IMR-90 (cell line): ENCODE data around the gene PPP1R14D. TPM values are rescaled to one million over a fixed set of nuclear protein-coding genes. Genes with fewer than 3 reads are reported as not detected.

Experiments used
- ATAC-seq: fragments of 200-7000 bp; cut with Tn5 transposase; 2 replicates; pipeline ENCODE4 v1.9.1; 2020; ENCODE audit warnings: low read depth, mild to moderate bottlenecking, moderate library complexity
- BruUV-seq: library from RNA; stranded (reverse); fragments of 400-500 nt; replicated peaks from 2 replicates; lab custom pipeline; 2021; lab: Mats Ljungman, UMichigan
- CTCF ChIA-PET: fragments of 300-600 bp; formaldehyde crosslinking; extraction: SDS; loops from one replicate; lab custom pipeline; 2021; ENCODE audit warnings: antibody characterized with exemption; lab: Yijun Ruan, JAX
- POLR2A ChIA-PET: fragments of 300-600 bp; sonication (Branson Sonifier 250); formaldehyde crosslinking; loops from one replicate; lab custom pipeline; 2022; ENCODE audit warnings: antibody characterized with exemption; ENCODE audit not compliant: unreplicated experiment; lab: Charles Lee
- DNase-seq: peaks from one replicate; pipeline ENCODE4 v3.0.0; 2013
- H2AFZ ChIP-seq: replicated peaks from 2 replicates; pipeline ENCODE3; 2013; ENCODE audit warnings: low read length, mild to moderate bottlenecking; ENCODE audit not compliant: poor library complexity
- H2AK5ac ChIP-seq: 2 replicates; pipeline ENCODE4 v1.6.1; 2013; ENCODE audit warnings: low read depth, low read length, inconsistent platforms
- H2AK9ac ChIP-seq: replicated peaks from 2 replicates; pipeline ENCODE3; 2013; ENCODE audit warnings: mild to moderate bottlenecking, low read depth, low read length, moderate library complexity; ENCODE audit not compliant: poor library complexity
- H2BK120ac ChIP-seq: 2 replicates; pipeline ENCODE4 v1.6.1; 2013; ENCODE audit warnings: low read depth, low read length, inconsistent platforms
- H2BK15ac ChIP-seq: 3 replicates; pipeline ENCODE4 v1.6.1; 2013; ENCODE audit warnings: low read depth, low read length, inconsistent platforms
- H2BK20ac ChIP-seq: 2 replicates; pipeline ENCODE4 v1.6.1; 2013; ENCODE audit warnings: low read depth, mild to moderate bottlenecking, inconsistent platforms, low read length, moderate library complexity
- H2BK5ac ChIP-seq: 2 replicates; pipeline ENCODE4 v1.6.1; 2013; ENCODE audit warnings: mild to moderate bottlenecking, low read depth, low read length, inconsistent platforms; ENCODE audit not compliant: poor library complexity, severe bottlenecking
- H3K14ac ChIP-seq: replicated peaks from 2 replicates; pipeline ENCODE4 v1.6.1; 2013; ENCODE audit warnings: low read depth, low read length, inconsistent platforms
- H3K18ac ChIP-seq: 2 replicates; pipeline ENCODE4 v1.6.1; 2013; ENCODE audit warnings: low read depth, low read length, control low read depth
- H3K23ac ChIP-seq: 2 replicates; pipeline ENCODE4 v1.6.1; 2013; ENCODE audit warnings: low read depth, low read length, inconsistent platforms
- H3K27ac ChIP-seq: 2 replicates; pipeline ENCODE4 v1.5.1; 2013; ENCODE audit warnings: mild to moderate bottlenecking, control low read depth, low read length; ENCODE audit not compliant: insufficient read depth
- H3K27me3 ChIP-seq: 2 replicates; pipeline ENCODE4 v1.6.1; 2013; ENCODE audit warnings: low read length; ENCODE audit not compliant: control insufficient read depth, insufficient read depth
- H3K36me3 ChIP-seq: 2 replicates; pipeline ENCODE4 v1.6.1; 2013; ENCODE audit warnings: low read length, mixed read lengths; ENCODE audit not compliant: control insufficient read depth, insufficient read depth
- H3K4ac ChIP-seq: 2 replicates; pipeline ENCODE4 v1.6.1; 2013; ENCODE audit warnings: low read depth, low read length, inconsistent platforms
- H3K4me1 ChIP-seq: 2 replicates; pipeline ENCODE4 v1.6.1; 2013; ENCODE audit warnings: low read length, mixed read lengths; ENCODE audit not compliant: control insufficient read depth, insufficient read depth
- H3K4me2 ChIP-seq: 2 replicates; pipeline ENCODE4 v1.6.1; 2013; ENCODE audit warnings: low read depth, mild to moderate bottlenecking, control low read depth, low read length, moderate library complexity
- H3K4me3 ChIP-seq: 2 replicates; pipeline ENCODE4 v1.5.1; 2013; ENCODE audit warnings: low read depth, mild to moderate bottlenecking, control low read depth, low read length, moderate library complexity; ENCODE audit not compliant: insufficient read depth
- H3K56ac ChIP-seq: 2 replicates; pipeline ENCODE4 v1.6.1; 2013; ENCODE audit warnings: low read length, inconsistent platforms; ENCODE audit not compliant: insufficient read depth; ENCODE audit errors: extremely low read depth
- H3K79me1 ChIP-seq, 2 experiments: 2 replicates each; pipeline ENCODE4 v1.6.1; 2013; ENCODE audit warnings: low read length in 2 of 2, inconsistent platforms in 1 of 2, low read depth in 1 of 2
- H3K9ac ChIP-seq: 2 replicates; pipeline ENCODE4 v1.6.1; 2013; ENCODE audit warnings: low read depth, low read length, control low read depth
- H3K9me1 ChIP-seq: 2 replicates; pipeline ENCODE4 v1.6.1; 2013; ENCODE audit warnings: low read length, inconsistent platforms; ENCODE audit not compliant: insufficient read depth
- H3K9me3 ChIP-seq: 2 replicates; pipeline ENCODE4 v1.6.1; 2013; ENCODE audit warnings: low read length; ENCODE audit not compliant: control insufficient read depth, insufficient read depth
- H4K20me1 ChIP-seq: 2 replicates; pipeline ENCODE4 v1.6.1; 2013; ENCODE audit warnings: low read length, inconsistent platforms; ENCODE audit not compliant: insufficient read depth
- H4K5ac ChIP-seq: 2 replicates; pipeline ENCODE4 v1.6.1; 2013; ENCODE audit warnings: mild to moderate bottlenecking, low read depth, low read length, control low read depth
- H4K8ac ChIP-seq, 2 experiments: 2 replicates each; pipeline ENCODE4 v1.6.1; 2013; ENCODE audit warnings: low read depth in 2 of 2, low read length in 2 of 2, control low read depth in 1 of 2, inconsistent platforms in 1 of 2
- H4K91ac ChIP-seq: 2 replicates; pipeline ENCODE4 v1.6.1; 2013; ENCODE audit warnings: low read depth, low read length, inconsistent platforms; ENCODE audit not compliant: insufficient read depth
- CEBPB ChIP-seq: IDR thresholded peaks from 2 replicates; pipeline ENCODE4 v1.6.1; 2012; ENCODE audit warnings: low read depth, low read length, improper control_type of control experiment
- CHD1 ChIP-seq: IDR thresholded peaks from 2 replicates; pipeline ENCODE4 v1.6.1; 2012; ENCODE audit warnings: low read depth, low read length, improper control_type of control experiment
- FOS ChIP-seq: fragments of 150-350 bp; IDR thresholded peaks from 2 replicates; pipeline ENCODE4 v1.6.1; 2016; ENCODE audit warnings: low read depth, low read length
- MAFK ChIP-seq: IDR thresholded peaks from 2 replicates; pipeline ENCODE4 v1.6.1; 2012; ENCODE audit warnings: low read depth, low read length, improper control_type of control experiment
- MAZ ChIP-seq: IDR thresholded peaks from 2 replicates; pipeline ENCODE4 v1.6.1; 2012; ENCODE audit warnings: low read depth, mild to moderate bottlenecking, low read length, improper control_type of control experiment, moderate library complexity, borderline replicate concordance
- MXI1 ChIP-seq: IDR thresholded peaks from 2 replicates; pipeline ENCODE4 v1.6.1; 2012; ENCODE audit warnings: low read depth, mild to moderate bottlenecking, low read length, moderate library complexity, borderline replicate concordance
- POLR2A ChIP-seq: IDR thresholded peaks from 2 replicates; pipeline ENCODE4 v1.6.1; 2012; ENCODE audit warnings: mild to moderate bottlenecking, low read depth, low read length
- RAD21 ChIP-seq: IDR thresholded peaks from 2 replicates; pipeline ENCODE4 v1.6.1; 2012; ENCODE audit warnings: low read length, improper control_type of control experiment
- RCOR1 ChIP-seq: IDR thresholded peaks from 2 replicates; pipeline ENCODE4 v1.6.1; 2012; ENCODE audit warnings: mild to moderate bottlenecking, low read length, improper control_type of control experiment; ENCODE audit not compliant: insufficient replicate concordance
- SMC3 ChIP-seq: fragments of 150-350 bp; IDR thresholded peaks from 2 replicates; pipeline ENCODE4 v1.6.1; 2016; ENCODE audit warnings: low read depth, mild to moderate bottlenecking, antibody characterized with exemption, low read length, moderate library complexity
- WGBS, 2 experiments: methylation state at CpG; one replicate each; pipeline versions ENCODE4 v1.1.5 to v1.1.7; 2013; ENCODE audit warnings: missing lambda C conversion rate in 2 of 2; ENCODE audit not compliant: insufficient read length in 1 of 2; ENCODE audit errors: extremely low coverage in 2 of 2; 5-methylcytosine and 5-hydroxymethylcytosine counted together
- dilution Hi-C: fragments of 300-500 bp; cut with HindIII; formaldehyde crosslinking; loops from one replicate; pipeline ENCODE4 v1.14.3; 2018; ENCODE audit warnings: low sequenced_read_pairs; ENCODE audit not compliant: unreplicated experiment
- in situ Hi-C: fragments of 300-500 bp; cut with MboI; formaldehyde crosslinking; loops from 3 replicates; pipeline ENCODE4 v1.14.3; 2019; ENCODE audit warnings: low sequenced_read_pairs, inconsistent platforms, mixed read lengths
- intact Hi-C: fragments of 100-400 bp; cut with micrococcal nuclease; formaldehyde crosslinking; loops from 2 replicates; pipeline ENCODE4 v1.10.0; 2022
- polyA plus RNA-seq, 3 experiments: library from polyadenylated mRNA; depleted of rRNA; stranded (reverse); fragments of >200 nt; gene quantifications; 2 replicates each; pipeline ENCODE4 v1.2.3, GENCODE V29; 2012; ENCODE audit warnings: low replicate concordance in 1 of 3
- total RNA-seq: library from RNA; depleted of rRNA; stranded (reverse); fragments of >200 nt; gene quantifications from 2 replicates; pipeline ENCODE4 v1.2.3, GENCODE V29; 2012
- TF ChIP-seq, protein P1 (sequence below): conservative IDR thresholded peaks from 2 replicates; pipeline ENCODE4 v1.5.1; 2012; ENCODE audit warnings: mild to moderate bottlenecking, low read depth, low read length, improper control_type of control experiment
- TF ChIP-seq, protein P2 (sequence below): fragments of 150-350 bp; IDR thresholded peaks from 2 replicates; pipeline ENCODE4 v1.6.1; 2017; ENCODE audit warnings: mild to moderate bottlenecking, antibody characterized with exemption, low read length, low read depth

The PPP1R14D gene
- total and polyA plus RNA-seq, 2 of the 4 experiments (the other 2 are of a cell fraction): not detected

DNA sequence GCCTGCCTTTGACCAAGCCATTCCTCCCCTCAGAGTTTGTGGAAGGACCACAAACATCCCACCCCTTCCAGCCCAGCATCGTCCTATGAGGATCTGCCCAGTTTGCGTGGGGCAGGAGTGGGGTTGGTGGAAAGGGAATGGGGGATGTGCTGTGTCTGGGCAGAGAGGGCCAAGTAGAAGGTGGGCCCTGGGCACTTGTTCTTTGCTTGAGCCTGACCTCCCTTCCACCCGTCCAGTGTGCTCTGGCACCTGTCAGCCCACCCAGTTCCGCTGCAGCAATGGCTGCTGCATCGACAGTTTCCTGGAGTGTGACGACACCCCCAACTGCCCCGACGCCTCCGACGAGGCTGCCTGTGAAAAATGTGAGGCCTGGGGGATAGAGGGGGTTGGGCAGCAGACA lies 25.7 kb upstream of the PPP1R14D start:
- intact Hi-C loops: no loop called here
- no CpG with 5 or more reads among the region's 10 CpGs for WGBS, 2 experiments
- DNase-seq: no peak

More for the DNA sequence above, 25.7 kb upstream of the PPP1R14D start:
- Histone ChIP-seq H2BK20ac (no peak overlapping the region), H3K14ac (no peak overlapping the region), H3K23ac (no peak overlapping the region), H4K5ac (no peak overlapping the region), H3K4me3 (no peak overlapping the region), H4K91ac (no peak overlapping the region), H3K4ac (no peak overlapping the region), H3K27ac (no peak overlapping the region), H2BK5ac (no peak overlapping the region), H3K36me3 (no peaks in the 10 kb centered on the region), H3K56ac (no peak overlapping the region), H3K18ac (no peak overlapping the region), H2BK120ac (no peak overlapping the region), H2AK9ac (no peak overlapping the region), H3K9me1 (peaks cover under 1% of the 10 kb centered on the region; the same call in 1 of the 2 replicates), H2BK15ac (no peak overlapping the region), H3K9me3 (no peaks in the 10 kb centered on the region), H3K4me2 (no peak overlapping the region), H3K9ac (no peak overlapping the region), H3K27me3 (peaks cover 18% of the 10 kb centered on the region), H2AK5ac (no peak overlapping the region), H4K8ac (no peak overlapping the region), H3K4me1 (no peaks in the 10 kb centered on the region), H4K20me1 (no peaks in the 10 kb centered on the region; the same call in 1 of the 2 replicates), H3K79me1 (no peaks in the 10 kb centered on the region), H2AFZ (no peak overlapping the region)
- ChIA-PET CTCF (no interaction called here), POLR2A (no interaction called here)
- ATAC-seq: no peak
- dilution Hi-C loops (no loop called here), in situ Hi-C loops (no loop called here)
- TF ChIP-seq MXI1 (no peak), MAFK (no peak), RCOR1 (no peak), MAZ (no peak), FOS (no peak), CEBPB (no peak), POLR2A (no peak), RAD21 (no peak), CHD1 (no peak), SMC3 (no peak)
- TF ChIP-seq, protein P1, sequence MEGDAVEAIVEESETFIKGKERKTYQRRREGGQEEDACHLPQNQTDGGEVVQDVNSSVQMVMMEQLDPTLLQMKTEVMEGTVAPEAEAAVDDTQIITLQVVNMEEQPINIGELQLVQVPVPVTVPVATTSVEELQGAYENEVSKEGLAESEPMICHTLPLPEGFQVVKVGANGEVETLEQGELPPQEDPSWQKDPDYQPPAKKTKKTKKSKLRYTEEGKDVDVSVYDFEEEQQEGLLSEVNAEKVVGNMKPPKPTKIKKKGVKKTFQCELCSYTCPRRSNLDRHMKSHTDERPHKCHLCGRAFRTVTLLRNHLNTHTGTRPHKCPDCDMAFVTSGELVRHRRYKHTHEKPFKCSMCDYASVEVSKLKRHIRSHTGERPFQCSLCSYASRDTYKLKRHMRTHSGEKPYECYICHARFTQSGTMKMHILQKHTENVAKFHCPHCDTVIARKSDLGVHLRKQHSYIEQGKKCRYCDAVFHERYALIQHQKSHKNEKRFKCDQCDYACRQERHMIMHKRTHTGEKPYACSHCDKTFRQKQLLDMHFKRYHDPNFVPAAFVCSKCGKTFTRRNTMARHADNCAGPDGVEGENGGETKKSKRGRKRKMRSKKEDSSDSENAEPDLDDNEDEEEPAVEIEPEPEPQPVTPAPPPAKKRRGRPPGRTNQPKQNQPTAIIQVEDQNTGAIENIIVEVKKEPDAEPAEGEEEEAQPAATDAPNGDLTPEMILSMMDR: no peak
- TF ChIP-seq, protein P2, sequence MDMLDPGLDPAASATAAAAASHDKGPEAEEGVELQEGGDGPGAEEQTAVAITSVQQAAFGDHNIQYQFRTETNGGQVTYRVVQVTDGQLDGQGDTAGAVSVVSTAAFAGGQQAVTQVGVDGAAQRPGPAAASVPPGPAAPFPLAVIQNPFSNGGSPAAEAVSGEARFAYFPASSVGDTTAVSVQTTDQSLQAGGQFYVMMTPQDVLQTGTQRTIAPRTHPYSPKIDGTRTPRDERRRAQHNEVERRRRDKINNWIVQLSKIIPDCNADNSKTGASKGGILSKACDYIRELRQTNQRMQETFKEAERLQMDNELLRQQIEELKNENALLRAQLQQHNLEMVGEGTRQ: no peak
- no TSS peak for BruUV-seq
